A673 (cell line): ENCODE data around the gene OPTC.

Experiments
- EZH2 ChIP-seq: fragments of 200-600 bp; sonication (generic); IDR thresholded peaks from 2 replicates; pipeline ENCODE4 v1.6.1; 2017; ENCODE audit warnings: borderline replicate concordance, low read depth, mild to moderate bottlenecking, mixed read lengths, antibody characterized with exemption, low read length; ENCODE audit not compliant: poor library complexity, severe bottlenecking
- TF ChIP-seq, protein P1 (sequence below): fragments of 300-800, 200-600 bp; sonication (generic); conservative IDR thresholded peaks from 2 replicates; pipeline ENCODE4 v1.5.1; 2017; ENCODE audit warnings: low read depth, mild to moderate bottlenecking, antibody characterized with exemption, low read length, moderate library complexity, mixed read lengths

DNA sequence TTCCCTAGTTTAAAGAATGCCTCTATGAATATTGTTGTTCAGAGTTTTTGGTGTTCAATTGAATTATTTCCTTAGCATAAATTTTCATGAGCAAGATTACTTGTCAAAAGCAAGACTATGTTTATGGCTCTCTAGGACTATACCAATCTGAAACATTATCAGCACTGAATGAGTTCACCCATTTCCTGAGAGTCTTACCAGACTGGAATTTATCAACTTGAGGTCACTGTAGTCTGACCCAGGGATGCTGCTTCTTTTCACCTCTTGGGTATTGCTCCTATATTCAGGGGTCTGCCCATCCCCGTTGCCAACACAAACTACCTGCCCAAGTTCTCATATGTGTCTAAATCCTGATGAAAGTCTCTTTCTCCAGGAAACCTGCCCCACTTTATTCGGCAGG lies 42.6 kb downstream of the OPTC start:
- TF ChIP-seq, protein P1, sequence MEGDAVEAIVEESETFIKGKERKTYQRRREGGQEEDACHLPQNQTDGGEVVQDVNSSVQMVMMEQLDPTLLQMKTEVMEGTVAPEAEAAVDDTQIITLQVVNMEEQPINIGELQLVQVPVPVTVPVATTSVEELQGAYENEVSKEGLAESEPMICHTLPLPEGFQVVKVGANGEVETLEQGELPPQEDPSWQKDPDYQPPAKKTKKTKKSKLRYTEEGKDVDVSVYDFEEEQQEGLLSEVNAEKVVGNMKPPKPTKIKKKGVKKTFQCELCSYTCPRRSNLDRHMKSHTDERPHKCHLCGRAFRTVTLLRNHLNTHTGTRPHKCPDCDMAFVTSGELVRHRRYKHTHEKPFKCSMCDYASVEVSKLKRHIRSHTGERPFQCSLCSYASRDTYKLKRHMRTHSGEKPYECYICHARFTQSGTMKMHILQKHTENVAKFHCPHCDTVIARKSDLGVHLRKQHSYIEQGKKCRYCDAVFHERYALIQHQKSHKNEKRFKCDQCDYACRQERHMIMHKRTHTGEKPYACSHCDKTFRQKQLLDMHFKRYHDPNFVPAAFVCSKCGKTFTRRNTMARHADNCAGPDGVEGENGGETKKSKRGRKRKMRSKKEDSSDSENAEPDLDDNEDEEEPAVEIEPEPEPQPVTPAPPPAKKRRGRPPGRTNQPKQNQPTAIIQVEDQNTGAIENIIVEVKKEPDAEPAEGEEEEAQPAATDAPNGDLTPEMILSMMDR, result no peak
- TF ChIP-seq EZH2, result no peak
